KBM-7 (cell line): ENCODE results near the gene RPS16.
A peak's percentile ranks its signal among the peaks of the same experiment; 100 is the strongest.

ENCODE experiments used
- DNase-seq: peaks from one replicate; pipeline ENCODE4 v3.0.0-alpha.2; 2015
- in situ Hi-C: fragments of 300-500 bp; cut with MboI; formaldehyde crosslinking; loops from 2 replicates; pipeline ENCODE4 v1.14.3; 2020; ENCODE audit warnings: low sequenced_read_pairs, low pct_unique_long_range_greater_than_20kb, mixed read lengths

RPS16 gene

DNA sequence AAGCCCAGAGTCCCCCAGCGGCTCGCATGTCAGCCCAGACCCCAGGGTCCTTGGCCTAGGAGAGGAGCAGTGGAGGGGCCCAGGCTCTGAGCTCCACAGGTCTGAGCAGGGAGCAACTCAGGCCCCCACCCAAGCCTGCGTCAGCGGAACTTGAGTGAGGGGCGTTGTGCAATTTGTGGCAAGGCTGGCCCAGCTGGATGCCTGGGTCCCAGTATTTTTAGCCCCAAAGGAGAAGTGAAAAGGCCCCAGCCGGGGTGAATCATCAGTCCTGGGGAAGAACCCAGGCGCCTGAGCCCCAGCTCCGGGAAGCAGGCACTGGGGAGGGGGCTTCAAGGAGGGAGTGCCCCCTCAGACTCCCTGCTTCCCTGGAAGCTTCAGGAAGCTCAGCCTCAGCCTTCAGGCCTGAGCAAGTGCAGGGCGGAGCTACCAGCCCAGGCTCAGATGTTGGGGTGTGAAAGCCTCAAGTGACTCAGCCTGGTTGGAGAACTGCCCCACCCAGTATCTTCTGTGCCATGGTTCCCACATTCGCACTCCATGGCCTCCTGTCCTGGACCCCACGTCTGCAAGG, 37.4 kb downstream of the RPS16 start:
- peak; percentile 76 for DNase-seq
- in situ Hi-C loops = no loop called here

DNA sequence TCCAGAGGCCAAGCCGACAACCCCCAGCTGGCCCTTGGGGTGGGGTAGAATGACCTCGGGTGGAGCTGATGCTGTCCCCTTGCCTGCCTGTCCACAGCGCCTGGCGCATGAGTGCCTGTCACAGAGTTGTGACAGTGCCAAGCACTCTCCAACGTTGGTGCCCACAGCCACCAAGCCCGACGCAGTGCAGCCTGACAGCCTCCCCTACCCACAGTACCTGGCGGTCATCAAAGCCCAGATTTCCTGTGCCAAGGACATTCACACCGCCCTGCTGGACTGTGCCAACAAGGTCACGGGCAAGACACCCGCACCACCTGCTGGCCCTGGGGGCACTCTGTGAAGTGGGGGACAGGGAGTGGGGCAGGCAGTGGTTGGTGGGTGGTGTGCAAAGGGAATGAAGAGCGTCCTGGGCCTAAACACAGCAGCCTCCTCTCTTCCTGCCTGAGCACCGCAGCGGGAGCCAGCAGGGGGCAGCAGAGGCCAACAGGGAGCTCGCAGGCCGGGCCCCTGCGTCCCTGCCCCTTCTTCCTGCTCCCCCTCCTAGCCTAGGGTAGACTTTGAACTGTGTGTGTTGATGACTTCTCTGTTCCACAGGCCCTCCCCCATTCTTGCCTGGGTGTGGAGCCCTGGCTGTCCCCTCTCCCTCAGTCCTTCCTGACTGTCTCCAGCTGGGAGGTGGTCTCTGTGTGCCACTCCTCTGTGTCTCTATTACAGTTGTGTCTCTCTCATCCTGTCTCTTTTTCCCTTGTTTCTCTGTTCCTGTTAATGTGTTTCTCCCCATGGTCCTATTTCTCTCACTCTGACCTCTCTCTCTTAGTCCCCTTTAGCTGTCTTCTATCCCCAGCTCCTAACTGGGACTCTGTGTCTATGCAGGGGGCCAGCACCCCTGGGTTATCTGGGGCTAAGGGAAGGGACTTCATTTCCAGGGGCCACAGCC, 38.1 kb downstream of the RPS16 start:
- in situ Hi-C loops = no loop called here
- DNase-seq = peak; percentile 96

DNA sequence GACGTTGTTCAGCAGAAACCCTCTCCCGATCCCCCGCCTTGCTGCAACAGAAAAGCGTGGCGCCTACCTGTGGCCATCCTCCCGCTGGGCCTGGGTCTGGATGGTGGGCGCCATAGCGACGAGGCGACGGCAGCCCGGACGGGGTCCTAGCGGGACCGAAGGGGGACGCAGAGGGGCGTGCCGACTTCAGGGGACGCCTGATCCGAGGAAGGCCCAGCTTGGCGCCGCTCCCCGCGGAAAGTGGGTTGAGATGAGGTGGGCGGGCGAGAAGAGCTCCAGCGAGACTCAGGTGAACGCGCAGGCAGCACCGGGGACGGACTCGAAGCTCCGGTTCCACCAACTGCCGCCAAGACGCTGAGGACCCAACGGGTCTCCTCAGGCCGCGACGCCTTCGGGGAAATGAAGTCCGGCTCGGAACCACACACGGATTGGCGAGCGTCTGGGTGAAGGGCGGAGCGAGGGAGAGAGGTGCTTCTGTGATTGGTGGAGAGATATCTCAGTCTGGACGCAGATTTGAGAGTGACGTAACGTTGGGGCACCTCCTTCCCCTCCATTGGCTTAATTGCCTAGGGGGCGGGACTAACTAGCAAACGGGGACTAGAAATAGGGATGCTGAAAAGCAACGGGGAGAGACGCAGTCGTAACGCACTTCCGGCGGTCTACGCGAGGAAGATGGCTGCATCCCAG, 44.9 kb downstream of the RPS16 start, which contains the start of the genes MED29 and PAF1:
MED29 (plus strand) TSS at position 628 of the 687 bp plus-strand sequence; CDS start at position 673, 45 bp downstream.
PAF1 (minus strand) TSS at position 356 of the 687 bp plus-strand sequence; CDS start at position 114, 242 bp downstream.
- in situ Hi-C loops = no loop called here
- DNase-seq = peak; percentile 100

DNA sequence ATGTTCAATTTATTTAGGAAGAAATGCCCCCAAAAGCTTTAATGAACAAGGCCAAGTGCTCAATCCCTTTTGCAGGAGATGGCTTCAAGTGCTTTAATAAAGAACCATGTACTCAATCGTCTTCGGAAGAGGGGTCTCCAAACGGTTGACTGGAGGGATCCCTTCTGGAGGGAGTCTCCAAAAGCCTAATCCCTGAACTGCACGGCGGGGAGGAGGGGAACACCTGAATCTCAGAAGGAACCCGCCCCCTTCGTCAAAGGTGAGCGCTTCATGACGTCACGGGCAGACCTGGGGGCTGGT, 45.3 kb downstream of the RPS16 start:
- no peak for DNase-seq
- in situ Hi-C loops = no loop called here

DNA sequence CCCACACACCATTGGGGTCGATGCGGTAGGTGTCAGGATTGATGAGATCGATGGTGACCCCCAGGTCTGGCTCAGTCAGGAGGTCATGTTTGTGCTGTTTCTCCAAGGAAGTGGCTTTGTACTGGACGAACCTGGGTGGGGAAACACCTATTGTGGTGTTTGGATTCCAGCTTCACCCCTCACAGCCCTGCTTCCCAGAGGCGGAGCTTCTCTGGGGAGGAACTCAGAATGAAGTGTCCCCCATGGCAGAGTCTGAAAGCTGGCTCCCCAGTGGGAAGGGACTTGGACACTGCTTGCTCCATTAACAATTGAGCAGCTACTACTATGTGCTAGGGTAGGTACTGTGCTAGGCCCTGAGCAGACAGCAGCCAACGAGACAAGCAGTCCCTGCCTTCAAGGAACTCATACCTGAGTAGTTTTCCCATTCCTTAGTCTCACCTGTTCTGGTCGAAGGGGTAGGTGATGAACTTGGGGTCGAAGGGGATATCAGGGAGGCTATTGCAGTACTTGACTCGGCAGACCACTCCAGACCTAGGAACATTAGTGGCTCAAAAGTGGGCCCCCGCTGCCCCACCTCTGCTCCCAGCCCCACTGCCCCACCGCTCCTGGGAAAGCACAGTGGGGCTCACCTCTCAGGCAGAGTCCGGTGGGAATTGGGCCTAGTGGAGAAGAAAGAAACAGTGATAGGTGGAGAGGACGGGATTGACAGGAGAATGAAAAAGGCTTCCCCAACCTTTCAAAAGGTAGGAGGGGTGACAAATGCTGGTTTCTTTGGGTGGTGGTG, 45.9 kb downstream of the RPS16 start:
- in situ Hi-C loops = no loop called here

DNA sequence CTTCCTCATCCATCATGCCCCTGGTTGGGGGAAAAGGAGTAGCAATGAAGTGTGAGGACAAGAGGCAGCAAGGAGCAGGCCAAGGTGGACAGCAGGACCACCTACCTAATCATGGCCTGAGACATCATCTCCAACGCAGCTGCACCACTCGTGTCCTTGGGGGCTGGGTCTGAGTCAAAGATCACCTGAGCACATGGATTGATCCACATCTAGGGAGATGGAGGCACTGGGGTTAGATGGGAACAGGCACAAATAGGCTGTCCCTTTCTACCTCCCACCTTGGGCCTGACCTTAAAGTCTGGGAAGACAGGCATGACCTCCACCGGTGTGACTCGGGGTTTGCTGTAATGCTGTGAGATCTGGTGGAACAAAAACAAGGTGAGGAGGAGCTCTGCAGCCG, 47.1 kb downstream of the RPS16 start:
- in situ Hi-C loops = no loop called here
- DNase-seq = no peak

More for the DNA sequence above, 45.9 kb downstream of the RPS16 start:
- no peak for DNase-seq

DNA sequence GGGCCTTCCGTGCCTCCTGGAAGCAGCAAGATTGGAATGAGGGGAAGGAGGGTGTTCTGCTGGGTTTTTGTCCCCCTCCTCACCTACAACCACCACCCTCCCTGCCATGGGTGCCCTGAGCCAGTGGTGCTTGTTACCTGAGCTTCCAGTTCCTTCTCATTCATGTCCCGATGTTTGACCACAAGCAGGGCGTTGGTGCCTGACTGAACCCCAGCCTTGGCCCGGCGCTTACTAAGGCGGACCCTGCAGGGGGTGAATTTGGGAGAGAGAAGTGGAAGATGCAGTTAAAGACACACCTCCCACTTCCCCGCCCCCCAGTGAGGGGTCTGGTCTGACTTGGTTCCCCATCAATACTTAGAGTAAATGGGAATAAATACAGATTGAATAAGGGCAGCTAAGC, 49.2 kb downstream of the RPS16 start:
- DNase-seq = no peak
- in situ Hi-C loops = no loop called here

DNA sequence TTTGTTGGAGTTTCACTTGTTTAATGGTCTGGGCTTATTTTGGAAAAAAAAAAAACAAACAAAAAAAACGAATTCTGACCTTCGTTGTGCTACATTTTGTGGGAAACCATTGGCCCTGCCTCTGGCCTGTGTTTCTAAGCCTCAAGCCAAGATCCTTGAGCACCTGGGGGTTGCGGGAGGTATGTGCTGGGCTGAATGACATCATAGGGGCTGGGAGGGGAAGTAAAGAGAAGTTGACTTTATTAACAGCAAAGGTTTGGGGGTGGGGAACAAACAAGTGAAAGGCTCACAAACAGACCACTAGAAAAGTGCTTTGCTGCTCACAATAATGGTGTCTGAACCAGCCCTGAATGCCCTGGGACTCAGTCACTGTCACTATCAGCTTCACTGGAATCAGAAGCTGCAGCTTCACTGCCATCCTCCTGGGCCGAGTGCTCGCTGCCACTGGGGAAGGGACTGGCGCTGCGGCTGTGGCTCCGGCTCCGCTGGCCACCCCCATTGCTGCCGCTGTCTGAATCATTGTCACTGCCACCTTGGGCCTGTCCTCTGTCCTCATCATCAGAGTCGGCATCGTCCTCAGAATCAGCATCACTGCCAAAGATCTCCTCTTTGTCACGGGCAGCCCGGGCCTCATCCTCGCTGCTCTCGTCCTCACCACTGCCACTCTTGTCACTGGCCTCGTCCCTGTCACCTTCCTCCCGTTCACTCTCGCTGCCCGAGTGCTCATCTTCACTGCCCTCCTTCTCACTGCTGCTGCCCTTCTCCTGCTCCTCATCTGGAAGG, 49.9 kb downstream of the RPS16 start:
- in situ Hi-C loops = no loop called here
- no peak for DNase-seq

DNA sequence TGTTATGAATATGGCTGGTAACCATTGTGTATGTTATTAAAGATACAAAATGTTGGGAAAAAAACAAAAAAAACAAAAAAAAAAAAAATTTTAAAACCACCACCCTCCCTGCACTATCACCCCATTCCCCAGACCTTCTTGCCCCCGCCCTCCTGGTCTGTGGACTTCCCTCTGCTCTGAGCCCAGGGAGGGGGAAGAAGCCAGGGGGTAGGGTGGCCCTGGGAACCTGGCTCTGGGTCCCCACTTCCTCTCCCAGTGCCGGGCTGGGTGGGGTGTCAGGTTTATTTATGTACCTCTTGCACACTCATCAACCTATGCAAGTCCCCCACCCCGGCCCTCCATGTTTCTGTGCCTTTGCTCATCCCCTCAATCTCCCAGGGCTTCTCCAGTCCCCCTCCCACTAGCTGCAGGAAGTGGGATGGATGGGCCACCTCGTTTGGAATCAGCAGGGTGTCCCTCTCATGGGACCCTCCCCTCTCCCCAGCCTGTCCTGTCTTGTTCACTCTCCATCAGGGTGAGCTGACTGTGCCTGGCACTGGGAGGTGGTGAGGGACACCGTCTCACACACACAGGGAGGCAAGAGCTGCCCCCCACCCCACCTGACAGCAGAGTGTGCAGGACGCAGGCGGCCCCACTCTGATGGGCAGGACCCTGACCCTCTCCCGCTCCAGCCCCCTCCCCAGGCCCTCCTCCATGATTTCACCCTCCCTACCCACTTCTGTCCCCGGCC, 50.7 kb downstream of the RPS16 start:
- in situ Hi-C loops = no loop called here
- DNase-seq = no peak
